Measurements from ENCODE around the gene FJX1.

The FJX1 gene

GRCh38 chr11:35611741-35612140 lies 6.5 kb upstream of the FJX1 start:
- no peak for TF ChIP-seq CEBPB (IDR thresholded peaks at IDR 0.05)
- no peak for TF ChIP-seq MAX (IDR thresholded peaks at IDR 0.05)
- no peak for TF ChIP-seq CREB1 (IDR thresholded peaks at IDR 0.05; ENCODE audit: low read depth)
- no peak for TF ChIP-seq EGR1 (IDR thresholded peaks at IDR 0.05)
- TF ChIP-seq RAD21 (IDR thresholded peaks at IDR 0.05; ENCODE audit: low read depth) = no peak
- no peak for TF ChIP-seq REST (IDR thresholded peaks at IDR 0.05; ENCODE audit: low read depth)

GRCh38 chr11:35614939-35615569 lies 3.2 kb upstream of the FJX1 start:
- TF ChIP-seq TEAD4 (IDR thresholded peaks at IDR 0.05) = no peak
- no peak for TF ChIP-seq REST (IDR thresholded peaks at IDR 0.05; ENCODE audit: low read depth)
- no peak for TF ChIP-seq FOXM1 (IDR thresholded peaks at IDR 0.05; ENCODE audit: borderline replicate concordance, low read depth)
- no peak for TF ChIP-seq NFIC (IDR thresholded peaks at IDR 0.05)
- no peak for TF ChIP-seq MAX (IDR thresholded peaks at IDR 0.05)
- TF ChIP-seq USF1 (IDR thresholded peaks at IDR 0.05) = no peak
- TF ChIP-seq TCF12 (IDR thresholded peaks at IDR 0.05; ENCODE audit: low read depth) = no peak
- TF ChIP-seq EGR1 (IDR thresholded peaks at IDR 0.05) = no peak
- TF ChIP-seq EP300 (IDR thresholded peaks at IDR 0.05; ENCODE audit: borderline replicate concordance) = no peak; the same call in 1 of the 2 replicates
- TF ChIP-seq ZBTB7A (IDR thresholded peaks at IDR 0.05; ENCODE audit: low read depth) = no peak
- no peak for TF ChIP-seq YY1 (IDR thresholded peaks at IDR 0.05; ENCODE audit: low read depth)

GRCh38 chr11:35615921-35616900 lies 2.0 kb upstream of the FJX1 start:
- no peak for TF ChIP-seq CREB1 (IDR thresholded peaks at IDR 0.05; ENCODE audit: low read depth)
- TF ChIP-seq TAF1 (IDR thresholded peaks at IDR 0.05; ENCODE audit: low read depth) = no peak
- TF ChIP-seq TCF12 (IDR thresholded peaks at IDR 0.05; ENCODE audit: low read depth) = no peak
- peak; percentile 88 for TF ChIP-seq RAD21 (IDR thresholded peaks at IDR 0.05; ENCODE audit: low read depth)
- no peak for TF ChIP-seq NFIC (IDR thresholded peaks at IDR 0.05)
- TF ChIP-seq EP300 (IDR thresholded peaks at IDR 0.05; ENCODE audit: borderline replicate concordance) = no peak
- TF ChIP-seq REST (IDR thresholded peaks at IDR 0.05; ENCODE audit: low read depth) = no peak
- 0 out of 2 replicates have a peak, but pooled peaks have one; percentile 9 for TF ChIP-seq FOXM1 (IDR thresholded peaks at IDR 0.05; ENCODE audit: borderline replicate concordance, low read depth)

- no peak for TF ChIP-seq TEAD4 (IDR thresholded peaks at IDR 0.05)
- no peak for TF ChIP-seq EP300 (IDR thresholded peaks at IDR 0.05; ENCODE audit: borderline replicate concordance)
- no peak for TF ChIP-seq YY1 (IDR thresholded peaks at IDR 0.05; ENCODE audit: low read depth)
Observed at GRCh38 chr11:35617316-35617686, 959 bp upstream of the FJX1 start.
